Measurements from ENCODE around the gene POPDC3.
"Not testable (repeated sequence)": the region's sequence is repeated elsewhere in the genome, so short reads cannot be mapped to it uniquely, and the experiment has no call there.

Gene POPDC3

GRCh38 chr6:105178636-105179035 is 1.2 kb downstream of the POPDC3 start:
- Histone ChIP-seq H3K9ac (ENCODE audit: low read depth, low read length) (no peak overlapping the region), H3K4me3 (ENCODE audit: low read depth in 1 of 2, low read length in 2 of 2) (no peak overlapping the region), H3K9me3 (ENCODE audit: insufficient read depth, low read length, severe bottlenecking) (no peaks in the 10 kb centered on the region), H3K79me2 (ENCODE audit: insufficient read depth, low read length) (no peaks in the 10 kb centered on the region), H3K4me2 (ENCODE audit: insufficient read depth, low read length) (no peak overlapping the region), H3K4me1 (ENCODE audit: insufficient read depth, low read length) (no peaks in the 10 kb centered on the region), H3K27me3 (ENCODE audit: insufficient read depth, low read length, poor library complexity) (no peaks in the 10 kb centered on the region), H3K36me3 (ENCODE audit: insufficient read depth, low read length) (no peaks in the 10 kb centered on the region), H4K20me1 (ENCODE audit: insufficient read depth, low read length) (no peaks in the 10 kb centered on the region), H2AFZ (ENCODE audit: low read depth, low read length) (no peak overlapping the region), H3K27ac (ENCODE audit: low read length) (no peak overlapping the region)
- ATAC-seq (ENCODE audit: insufficient read depth, low read depth) (no peak), DNase-seq (no peak)
- no peak for TF ChIP-seq CTCF (IDR thresholded peaks at IDR 0.05; ENCODE audit: borderline replicate concordance, extremely low read depth, low read length, poor library complexity, severe bottlenecking)
- TF ChIP-seq EZH2 (IDR thresholded peaks at IDR 0.05; ENCODE audit: borderline replicate concordance, low read depth, low read length, severe bottlenecking) = no peak

GRCh38 chr6:105178110-105178509 is 1.7 kb downstream of the POPDC3 start:
- no peak overlapping the region for H3K4me3 ChIP-seq (ENCODE audit: low read depth in 1 of 2, low read length in 2 of 2)
- H3K36me3 ChIP-seq (ENCODE audit: insufficient read depth, low read length) = no peaks in the 10 kb centered on the region
- H4K20me1 ChIP-seq (ENCODE audit: insufficient read depth, low read length) = no peaks in the 10 kb centered on the region
- TF ChIP-seq EZH2 (IDR thresholded peaks at IDR 0.05; ENCODE audit: borderline replicate concordance, low read depth, low read length, severe bottlenecking) (no peak), CTCF (IDR thresholded peaks at IDR 0.05; ENCODE audit: borderline replicate concordance, extremely low read depth, low read length, poor library complexity, severe bottlenecking) (no peak)
- H3K4me2 ChIP-seq (ENCODE audit: insufficient read depth, low read length) = no peak overlapping the region
- H3K9ac ChIP-seq (ENCODE audit: low read depth, low read length) = no peak overlapping the region
- no peak overlapping the region for H2AFZ ChIP-seq (ENCODE audit: low read depth, low read length)
- H3K27me3 ChIP-seq (ENCODE audit: insufficient read depth, low read length, poor library complexity) = no peaks in the 10 kb centered on the region
- H3K27ac ChIP-seq (ENCODE audit: low read length) = no peak overlapping the region
- no peak for DNase-seq
- no peaks in the 10 kb centered on the region for H3K4me1 ChIP-seq (ENCODE audit: insufficient read depth, low read length)
- ATAC-seq (ENCODE audit: insufficient read depth, low read depth) = no peak
- no peaks in the 10 kb centered on the region for H3K79me2 ChIP-seq (ENCODE audit: insufficient read depth, low read length)
- no peaks in the 10 kb centered on the region for H3K9me3 ChIP-seq (ENCODE audit: insufficient read depth, low read length, severe bottlenecking)

- Histone ChIP-seq H3K27me3 (ENCODE audit: insufficient read depth, low read length, poor library complexity) (no peaks in the 10 kb centered on the region), H4K20me1 (ENCODE audit: insufficient read depth, low read length) (no peaks in the 10 kb centered on the region), H3K9me3 (ENCODE audit: insufficient read depth, low read length, severe bottlenecking) (no peaks in the 10 kb centered on the region), H2AFZ (ENCODE audit: low read depth, low read length) (no peak overlapping the region), H3K27ac (ENCODE audit: low read length) (no peak overlapping the region), H3K4me1 (ENCODE audit: insufficient read depth, low read length) (no peaks in the 10 kb centered on the region), H3K4me3 (ENCODE audit: low read depth in 1 of 2, low read length in 2 of 2) (no peak overlapping the region), H3K79me2 (ENCODE audit: insufficient read depth, low read length) (no peaks in the 10 kb centered on the region), H3K9ac (ENCODE audit: low read depth, low read length) (no peak overlapping the region), H3K36me3 (ENCODE audit: insufficient read depth, low read length) (no peaks in the 10 kb centered on the region), H3K4me2 (ENCODE audit: insufficient read depth, low read length) (no peak overlapping the region)
- TF ChIP-seq EZH2 (IDR thresholded peaks at IDR 0.05; ENCODE audit: borderline replicate concordance, low read depth, low read length, severe bottlenecking) = no peak
- ATAC-seq (ENCODE audit: insufficient read depth, low read depth) (no peak), DNase-seq (no peak)
Measured at GRCh38 chr6:105177556-105177955, 2.3 kb downstream of the POPDC3 start.

- DNase-seq (no peak), ATAC-seq (ENCODE audit: insufficient read depth, low read depth) (no peak)
- H3K27ac ChIP-seq (ENCODE audit: low read length) = no peak overlapping the region
- H2AFZ ChIP-seq (ENCODE audit: low read depth, low read length) = no peak overlapping the region
- H3K27me3 ChIP-seq (ENCODE audit: insufficient read depth, low read length, poor library complexity) = peaks cover 2% of the 10 kb centered on the region
- H3K9me3 ChIP-seq (ENCODE audit: insufficient read depth, low read length, severe bottlenecking) = no peaks in the 10 kb centered on the region
- H3K36me3 ChIP-seq (ENCODE audit: insufficient read depth, low read length) = no peaks in the 10 kb centered on the region
- no peak overlapping the region for H3K4me2 ChIP-seq (ENCODE audit: insufficient read depth, low read length)
- no peak for TF ChIP-seq EZH2 (IDR thresholded peaks at IDR 0.05; ENCODE audit: borderline replicate concordance, low read depth, low read length, severe bottlenecking)
- TF ChIP-seq CTCF (IDR thresholded peaks at IDR 0.05; ENCODE audit: borderline replicate concordance, extremely low read depth, low read length, poor library complexity, severe bottlenecking) = no peak
- no peak overlapping the region for H3K9ac ChIP-seq (ENCODE audit: low read depth, low read length)
- H3K79me2 ChIP-seq (ENCODE audit: insufficient read depth, low read length) = no peaks in the 10 kb centered on the region
- no peak overlapping the region for H3K4me3 ChIP-seq (ENCODE audit: low read depth in 1 of 2, low read length in 2 of 2)
- H3K4me1 ChIP-seq (ENCODE audit: insufficient read depth, low read length) = no peaks in the 10 kb centered on the region
- no peaks in the 10 kb centered on the region for H4K20me1 ChIP-seq (ENCODE audit: insufficient read depth, low read length)
Measured at GRCh38 chr6:105174512-105174911, 5.3 kb downstream of the POPDC3 start.

- not testable (repeated sequence) for H3K4me3 ChIP-seq (ENCODE audit: low read depth in 1 of 2, low read length in 2 of 2); H3K4me1 ChIP-seq (ENCODE audit: insufficient read depth, low read length); H3K27me3 ChIP-seq (ENCODE audit: insufficient read depth, low read length, poor library complexity); ATAC-seq (ENCODE audit: insufficient read depth, low read depth); H3K79me2 ChIP-seq (ENCODE audit: insufficient read depth, low read length); H3K9ac ChIP-seq (ENCODE audit: low read depth, low read length); H4K20me1 ChIP-seq (ENCODE audit: insufficient read depth, low read length); H3K36me3 ChIP-seq (ENCODE audit: insufficient read depth, low read length); H3K9me3 ChIP-seq (ENCODE audit: insufficient read depth, low read length, severe bottlenecking); H2AFZ ChIP-seq (ENCODE audit: low read depth, low read length); H3K27ac ChIP-seq (ENCODE audit: low read length); DNase-seq; H3K4me2 ChIP-seq (ENCODE audit: insufficient read depth, low read length)
Measured at GRCh38 chr6:105172515-105172914, 7.3 kb downstream of the POPDC3 start.
